SK-N-SH (cell line): ENCODE data around the gene CD200. TPM values are rescaled to one million over a fixed set of nuclear protein-coding genes. Genes with fewer than 3 reads are reported as not detected.

ENCODE experiments used
- CTCF ChIA-PET: fragments of 300-600, 350-600 bp; formaldehyde crosslinking; extraction: SDS; loops from one replicate; lab custom pipeline; 2021; lab: Yijun Ruan, JAX
- POLR2A ChIA-PET: fragments of 350-600 bp; sonication (Branson Sonifier 250); formaldehyde crosslinking; extraction: SDS; loops from one replicate; lab custom pipeline; 2020; ENCODE audit warnings: antibody characterized with exemption, inconsistent platforms; lab: Yijun Ruan, JAX
- DNase-seq: peaks from one replicate; pipeline ENCODE4 v3.0.0; 2012
- H2AFZ ChIP-seq: fragments of 200-600 bp; sonication (generic); 2 replicates; pipeline ENCODE4 v1.8.1; 2016; ENCODE audit warnings: antibody characterized with exemption, mild to moderate bottlenecking, low read depth
- H3F3A ChIP-seq: fragments of 200-600 bp; sonication (generic); replicated peaks from 2 replicates; pipeline ENCODE3; 2016; ENCODE audit warnings: antibody characterized with exemption, mild to moderate bottlenecking; ENCODE audit not compliant: insufficient read depth
- H3K27ac ChIP-seq, 2 experiments: fragments of 200-500 bp in 1 of 2; fragments of 200-600 bp in 1 of 2; sonication (Bioruptor generic) in 1 of 2; sonication (generic), shearing (Covaris generic) in 1 of 2; 2 replicates each; pipeline versions ENCODE4 v1.5.1 to v1.6.1; 2014 to 2016; ENCODE audit warnings: low read depth in 2 of 2, inconsistent platforms in 1 of 2, low read length in 1 of 2, mild to moderate bottlenecking in 1 of 2, mixed read lengths in 1 of 2
- H3K27me3 ChIP-seq: fragments of 200-600 bp; sonication (generic), shearing (Covaris generic); 2 replicates; pipeline ENCODE4 v1.6.1; 2016; ENCODE audit warnings: mixed run types; ENCODE audit not compliant: insufficient read depth
- H3K36me3 ChIP-seq, 2 experiments: fragments of 200-500 bp in 1 of 2; fragments of 200-600 bp in 1 of 2; sonication (Bioruptor generic) in 1 of 2; sonication (generic) in 1 of 2; replicated peaks in 1 of 2; 2 replicates each; pipeline versions ENCODE3 to v1.5.1; 2014 to 2016; ENCODE audit warnings: low read length in 1 of 2, mild to moderate bottlenecking in 1 of 2; ENCODE audit not compliant: insufficient read depth in 2 of 2, control insufficient read depth in 1 of 2
- H3K4me1 ChIP-seq, 2 experiments: fragments of 200-500 bp in 1 of 2; fragments of 200-600 bp in 1 of 2; sonication (Bioruptor generic) in 1 of 2; sonication (generic), shearing (Covaris generic) in 1 of 2; 2 replicates each; pipeline versions ENCODE4 v1.5.1 to v1.6.1; 2014 to 2016; ENCODE audit warnings: low read depth in 1 of 2, low read length in 1 of 2, mixed run types in 1 of 2; ENCODE audit not compliant: insufficient read depth in 2 of 2, control insufficient read depth in 1 of 2
- H3K4me2 ChIP-seq: fragments of 200-600 bp; sonication (generic), shearing (Covaris generic); 2 replicates; pipeline ENCODE4 v1.6.1; 2017; ENCODE audit warnings: mixed run types
- H3K4me3 ChIP-seq, 2 experiments: fragments of 200-500 bp in 1 of 2; fragments of 200-600 bp in 1 of 2; sonication (Bioruptor generic) in 1 of 2; sonication (generic), shearing (Covaris generic) in 1 of 2; 2 replicates each; pipeline versions ENCODE4 v1.5.1 to v1.8.1; 2014 to 2016; ENCODE audit warnings: low read depth in 2 of 2, inconsistent platforms in 1 of 2, low read length in 1 of 2, mild to moderate bottlenecking in 1 of 2, mixed read lengths in 1 of 2, moderate library complexity in 1 of 2
- H3K79me2 ChIP-seq: fragments of 200-600 bp; sonication (generic); 2 replicates; pipeline ENCODE4 v1.8.1; 2017; ENCODE audit warnings: mild to moderate bottlenecking; ENCODE audit not compliant: insufficient read depth
- H3K9ac ChIP-seq: fragments of 200-600 bp; sonication (generic); 2 replicates; pipeline ENCODE4 v1.6.1; 2017; ENCODE audit warnings: mixed run types
- H3K9me2 ChIP-seq: fragments of 200-600 bp; sonication (generic); 2 replicates; pipeline ENCODE4 v1.6.1; 2017; ENCODE audit warnings: mixed run types
- H3K9me3 ChIP-seq: fragments of 200-600 bp; sonication (generic); 2 replicates; pipeline ENCODE4 v1.6.1; 2017; ENCODE audit warnings: mixed run types, mild to moderate bottlenecking, moderate library complexity
- H4K20me1 ChIP-seq: fragments of 200-600 bp; sonication (generic); 2 replicates; pipeline ENCODE4 v1.6.1; 2017; ENCODE audit warnings: mild to moderate bottlenecking, mixed run types; ENCODE audit not compliant: insufficient read depth
- EZH2phosphoT487 ChIP-seq: fragments of 200-600 bp; sonication (generic); IDR thresholded peaks from 2 replicates; pipeline ENCODE4 v1.6.1; 2017; ENCODE audit warnings: low read depth, mixed run types, mild to moderate bottlenecking, antibody characterized with exemption, moderate library complexity, borderline replicate concordance
- FOSL2 ChIP-seq: IDR thresholded peaks from 2 replicates; pipeline ENCODE4 v1.4.0; 2012; ENCODE audit warnings: low read depth, mild to moderate bottlenecking, moderate library complexity, borderline replicate concordance
- FOXJ3 ChIP-seq: sonication (generic); formaldehyde crosslinking; IDR thresholded peaks from 2 replicates; pipeline ENCODE4 v1.5.1; 2020; ENCODE audit warnings: mild to moderate bottlenecking, missing genetic modification reagents
- GATA2 ChIP-seq: sonication (generic); formaldehyde crosslinking; IDR thresholded peaks from 2 replicates; pipeline ENCODE4 v1.5.0; 2020; ENCODE audit warnings: mild to moderate bottlenecking, missing genetic modification reagents
- IRF3 ChIP-seq: fragments of 150-350 bp; IDR thresholded peaks from 2 replicates; pipeline ENCODE4 v1.6.1; 2016; ENCODE audit warnings: mild to moderate bottlenecking, low read depth, low read length
- MAX ChIP-seq: IDR thresholded peaks from 2 replicates; pipeline ENCODE4 v1.4.0; 2012; ENCODE audit warnings: low read depth
- NFIC ChIP-seq: IDR thresholded peaks from 2 replicates; pipeline ENCODE4 v1.4.0; 2012; ENCODE audit warnings: borderline replicate concordance
- POLR2AphosphoS5 ChIP-seq: IDR thresholded peaks from 2 replicates; pipeline ENCODE4 v1.6.1; 2012; ENCODE audit warnings: low read depth, low read length
- RFX5 ChIP-seq: IDR thresholded peaks from 2 replicates; pipeline ENCODE4 v1.6.1; 2012; ENCODE audit warnings: mild to moderate bottlenecking, improper control_type of control experiment, low read length
- RXRA ChIP-seq: IDR thresholded peaks from 2 replicates; pipeline ENCODE4 v1.4.0; 2012; ENCODE audit warnings: low read depth, mild to moderate bottlenecking, borderline replicate concordance
- SIN3A ChIP-seq: IDR thresholded peaks from 2 replicates; pipeline ENCODE4 v1.6.1; 2012; ENCODE audit warnings: low read depth, mild to moderate bottlenecking, low read length, moderate library complexity, borderline replicate concordance
- SMC3 ChIP-seq: IDR thresholded peaks from 2 replicates; pipeline ENCODE4 v1.6.1; 2012; ENCODE audit warnings: low read depth, low read length, improper control_type of control experiment
- TCF12 ChIP-seq: IDR thresholded peaks from 2 replicates; pipeline ENCODE4 v1.4.0; 2012
- TEAD4 ChIP-seq: IDR thresholded peaks from 2 replicates; pipeline ENCODE4 v1.4.0; 2012; ENCODE audit warnings: mild to moderate bottlenecking, borderline replicate concordance; ENCODE audit not compliant: insufficient read depth
- USF2 ChIP-seq: fragments of 150-350 bp; IDR thresholded peaks from 2 replicates; pipeline ENCODE4 v1.6.1; 2017; ENCODE audit warnings: antibody characterized with exemption, low read length, low read depth, borderline replicate concordance
- YY1 ChIP-seq: IDR thresholded peaks from 2 replicates; pipeline ENCODE4 v1.4.0; 2012; ENCODE audit warnings: low read depth, mild to moderate bottlenecking
- WGBS: methylation state at CpG from one replicate; pipeline ENCODE4 v1.1.6; 2017; ENCODE audit warnings: low lambda C conversion rate; 5-methylcytosine and 5-hydroxymethylcytosine counted together
- polyA plus RNA-seq, 3 experiments: library from polyadenylated mRNA; depleted of rRNA; stranded (reverse); fragments of >200 nt; gene quantifications; 2 replicates each; pipeline ENCODE4 v1.2.3, GENCODE V29; 2012
- TF ChIP-seq, protein P1 (sequence below): IDR thresholded peaks from 2 replicates; pipeline ENCODE4 v1.4.0; 2012; ENCODE audit warnings: low read depth, borderline replicate concordance
- TF ChIP-seq, protein P2 (sequence below): IDR thresholded peaks from 2 replicates; pipeline ENCODE4; 2012
- TF ChIP-seq, protein P3 (sequence below): IDR thresholded peaks from 2 replicates; pipeline ENCODE4 v1.4.0; 2012; ENCODE audit warnings: low read depth, borderline replicate concordance

Gene CD200
- polyA plus RNA-seq, 1 of the 3 experiments (the other 2 are of a cell fraction) = 1.1 TPM

DNA sequence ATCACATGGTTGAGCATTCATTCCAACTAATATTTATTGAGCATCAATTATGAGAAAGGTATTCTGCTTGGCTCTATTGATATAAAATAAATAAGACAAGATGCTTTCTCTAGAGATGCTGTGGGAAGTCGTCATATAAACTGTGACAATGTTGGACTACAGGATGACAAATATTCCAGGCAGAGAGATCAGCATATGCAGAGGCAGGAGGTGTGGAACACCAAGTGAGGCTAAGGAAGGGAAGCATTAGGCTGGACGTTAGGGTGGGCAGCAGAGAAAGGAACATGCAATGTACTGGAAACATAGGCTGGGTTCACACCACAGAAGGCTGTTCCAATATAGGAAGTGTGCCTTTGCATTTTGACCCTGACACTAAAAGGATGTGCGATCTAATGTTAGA is 38.6 kb downstream of the CD200 start:
- H3K9me2 ChIP-seq = no peaks in the 10 kb centered on the region
- no peak for TF ChIP-seq FOXJ3
- TF ChIP-seq RXRA = no peak
- no peak for TF ChIP-seq GATA2 (CRISPR knock-in tag)
- TF ChIP-seq, protein P1, sequence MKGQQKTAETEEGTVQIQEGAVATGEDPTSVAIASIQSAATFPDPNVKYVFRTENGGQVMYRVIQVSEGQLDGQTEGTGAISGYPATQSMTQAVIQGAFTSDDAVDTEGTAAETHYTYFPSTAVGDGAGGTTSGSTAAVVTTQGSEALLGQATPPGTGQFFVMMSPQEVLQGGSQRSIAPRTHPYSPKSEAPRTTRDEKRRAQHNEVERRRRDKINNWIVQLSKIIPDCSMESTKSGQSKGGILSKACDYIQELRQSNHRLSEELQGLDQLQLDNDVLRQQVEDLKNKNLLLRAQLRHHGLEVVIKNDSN = no peak
- TF ChIP-seq, protein P2, sequence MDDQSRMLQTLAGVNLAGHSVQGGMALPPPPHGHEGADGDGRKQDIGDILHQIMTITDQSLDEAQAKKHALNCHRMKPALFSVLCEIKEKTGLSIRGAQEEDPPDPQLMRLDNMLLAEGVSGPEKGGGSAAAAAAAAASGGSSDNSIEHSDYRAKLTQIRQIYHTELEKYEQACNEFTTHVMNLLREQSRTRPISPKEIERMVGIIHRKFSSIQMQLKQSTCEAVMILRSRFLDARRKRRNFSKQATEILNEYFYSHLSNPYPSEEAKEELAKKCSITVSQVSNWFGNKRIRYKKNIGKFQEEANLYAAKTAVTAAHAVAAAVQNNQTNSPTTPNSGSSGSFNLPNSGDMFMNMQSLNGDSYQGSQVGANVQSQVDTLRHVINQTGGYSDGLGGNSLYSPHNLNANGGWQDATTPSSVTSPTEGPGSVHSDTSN = no peak
- no peak for TF ChIP-seq MAX
- no peak for TF ChIP-seq RFX5
- TF ChIP-seq POLR2AphosphoS5 = no peak
- no peak for TF ChIP-seq TEAD4
- TF ChIP-seq IRF3 = no peak
- no peak for TF ChIP-seq NFIC
- TF ChIP-seq EZH2phosphoT487 = no peak
- TF ChIP-seq SIN3A = no peak
- TF ChIP-seq TCF12 = no peak
- TF ChIP-seq SMC3 = no peak
- TF ChIP-seq YY1 = no peak
- no peak for TF ChIP-seq USF2
- TF ChIP-seq, protein P3, sequence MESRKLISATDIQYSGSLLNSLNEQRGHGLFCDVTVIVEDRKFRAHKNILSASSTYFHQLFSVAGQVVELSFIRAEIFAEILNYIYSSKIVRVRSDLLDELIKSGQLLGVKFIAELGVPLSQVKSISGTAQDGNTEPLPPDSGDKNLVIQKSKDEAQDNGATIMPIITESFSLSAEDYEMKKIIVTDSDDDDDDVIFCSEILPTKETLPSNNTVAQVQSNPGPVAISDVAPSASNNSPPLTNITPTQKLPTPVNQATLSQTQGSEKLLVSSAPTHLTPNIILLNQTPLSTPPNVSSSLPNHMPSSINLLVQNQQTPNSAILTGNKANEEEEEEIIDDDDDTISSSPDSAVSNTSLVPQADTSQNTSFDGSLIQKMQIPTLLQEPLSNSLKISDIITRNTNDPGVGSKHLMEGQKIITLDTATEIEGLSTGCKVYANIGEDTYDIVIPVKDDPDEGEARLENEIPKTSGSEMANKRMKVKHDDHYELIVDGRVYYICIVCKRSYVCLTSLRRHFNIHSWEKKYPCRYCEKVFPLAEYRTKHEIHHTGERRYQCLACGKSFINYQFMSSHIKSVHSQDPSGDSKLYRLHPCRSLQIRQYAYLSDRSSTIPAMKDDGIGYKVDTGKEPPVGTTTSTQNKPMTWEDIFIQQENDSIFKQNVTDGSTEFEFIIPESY = no peak
- TF ChIP-seq FOSL2 = no peak
- no peaks in the 10 kb centered on the region for H3F3A ChIP-seq
- no peaks in the 10 kb centered on the region for H3K79me2 ChIP-seq
- H3K4me1 ChIP-seq = no peaks in the 10 kb centered on the region
- CTCF ChIA-PET = no interaction called here
- no peak overlapping the region for H3K4me2 ChIP-seq
- no peak overlapping the region for H3K4me3 ChIP-seq
- H3K36me3 ChIP-seq = no peaks in the 10 kb centered on the region
- 46% methylated on average over 3 of the region's 3 CpGs for WGBS
- DNase-seq = no peak
- no peaks in the 10 kb centered on the region for H3K27me3 ChIP-seq
- no peaks in the 10 kb centered on the region for H4K20me1 ChIP-seq
- POLR2A ChIA-PET = no interaction called here
- H3K27ac ChIP-seq = no peak overlapping the region
- no peak overlapping the region for H3K9ac ChIP-seq
- no peak overlapping the region for H2AFZ ChIP-seq
- no peaks in the 10 kb centered on the region for H3K9me3 ChIP-seq
